Measurements from ENCODE around the gene SNAI1. TPM values are rescaled to one million over a fixed set of nuclear protein-coding genes. Genes with fewer than 3 reads are reported as not detected.

The SNAI1 gene
- total and polyA plus RNA-seq, 2 donors (not counting 3 experiments of a cell fraction or from before 2014, with no cell fraction given), result 10.8 to 13.4 TPM

GRCh38 chr20:50001784-50002311 is 19.1 kb downstream of the SNAI1 start:
- ChIA-PET POLR2A (interaction anchor here (1.0 kb wide), 1 partner anchor 11 kb away, joined by 3 read pairs; no protein-coding TSS in a partner anchor), CTCF (interaction anchor here (0.7 to 3.2 kb wide), 4 partner anchors 11 to 70 kb away, joined by 3 to 10 read pairs (median 9); no protein-coding TSS in a partner anchor)
- H3K36me3 ChIP-seq (ENCODE audit: control insufficient read depth in 2 of 2, extremely low read depth in 1 of 2, insufficient read depth in 2 of 2, low read length in 2 of 2), result no peaks in the 10 kb centered on the region
- no peak overlapping the region for H3K4me3 ChIP-seq (replicated peaks in 1 of 3; ENCODE audit: insufficient read depth in 1 of 3, low read depth in 1 of 3, low read length in 3 of 3)
- no peak overlapping the region for H3K9ac ChIP-seq (replicated peaks; ENCODE audit: extremely low read depth, insufficient read depth, low read length)
- no peaks in the 10 kb centered on the region for H3K9me1 ChIP-seq (replicated peaks; ENCODE audit: control insufficient read depth, extremely low read depth, insufficient read depth, low read length)
- H3K4me2 ChIP-seq (ENCODE audit: insufficient read depth, low read length), result no peak overlapping the region
- no peaks in the 10 kb centered on the region for H3K4me1 ChIP-seq (ENCODE audit: control insufficient read depth, extremely low read depth, insufficient read depth, low read length)
- BruUV-seq (replicated peaks), result no TSS peak
- no peaks in the 10 kb centered on the region for H3K9me3 ChIP-seq (replicated peaks; ENCODE audit: control insufficient read depth, insufficient read depth, low read length)
- H3K79me2 ChIP-seq (ENCODE audit: control insufficient read depth, insufficient read depth, low read length), result no peaks in the 10 kb centered on the region
- FAIRE-seq (no peak), DNase-seq (ENCODE audit: low read depth, low spot score) (no peak)
- no peak overlapping the region for H3K27ac ChIP-seq (ENCODE audit: insufficient read depth, low read depth, low read length)
- H3K27me3 ChIP-seq (ENCODE audit: control insufficient read depth in 2 of 2, insufficient read depth in 2 of 2, low read length in 2 of 2), result no peaks in the 10 kb centered on the region
- dilution Hi-C loops (cut with MboI; ENCODE audit: extremely low pct_ligation_motif_present, low sequenced_read_pairs), result no loop called here
- no peak for TF ChIP-seq EZH2 (IDR thresholded peaks at IDR 0.05; ENCODE audit: borderline replicate concordance, low read depth, low read length, severe bottlenecking)
- no peak overlapping the region for H2AFZ ChIP-seq (ENCODE audit: low read depth, low read length)
- intact Hi-C loops (cut with micrococcal nuclease), result no loop called here
- H4K20me1 ChIP-seq (replicated peaks; ENCODE audit: control insufficient read depth, extremely low read depth, insufficient read depth, low read length), result no peaks in the 10 kb centered on the region

- Histone ChIP-seq H3K27ac (ENCODE audit: insufficient read depth, low read depth, low read length) (no peak overlapping the region), H3K9ac (replicated peaks; ENCODE audit: extremely low read depth, insufficient read depth, low read length) (no peak overlapping the region), H3K4me1 (ENCODE audit: control insufficient read depth, extremely low read depth, insufficient read depth, low read length) (no peaks in the 10 kb centered on the region), H3K36me3 (ENCODE audit: control insufficient read depth in 2 of 2, extremely low read depth in 1 of 2, insufficient read depth in 2 of 2, low read length in 2 of 2) (no peaks in the 10 kb centered on the region), H3K9me1 (replicated peaks; ENCODE audit: control insufficient read depth, extremely low read depth, insufficient read depth, low read length) (no peaks in the 10 kb centered on the region), H2AFZ (ENCODE audit: low read depth, low read length) (no peak overlapping the region), H3K79me2 (ENCODE audit: control insufficient read depth, insufficient read depth, low read length) (no peaks in the 10 kb centered on the region), H3K9me3 (replicated peaks; ENCODE audit: control insufficient read depth, insufficient read depth, low read length) (no peaks in the 10 kb centered on the region), H4K20me1 (replicated peaks; ENCODE audit: control insufficient read depth, extremely low read depth, insufficient read depth, low read length) (no peaks in the 10 kb centered on the region), H3K4me2 (ENCODE audit: insufficient read depth, low read length) (no peak overlapping the region), H3K4me3 (replicated peaks in 1 of 3; ENCODE audit: insufficient read depth in 1 of 3, low read depth in 1 of 3, low read length in 3 of 3) (no peak overlapping the region), H3K27me3 (ENCODE audit: control insufficient read depth in 2 of 2, insufficient read depth in 2 of 2, low read length in 2 of 2) (no peaks in the 10 kb centered on the region)
- no TSS peak for BruUV-seq (replicated peaks)
- DNase-seq (ENCODE audit: low read depth, low spot score) (no peak), FAIRE-seq (peak; percentile 38)
- CTCF ChIA-PET, result interaction anchor here (0.7 to 3.2 kb wide), 3 partner anchors 10 to 68 kb away, joined by 4 to 10 read pairs (median 9); no protein-coding TSS in a partner anchor
- POLR2A ChIA-PET, result interaction anchor here (0.7 kb wide), 1 partner anchor 82 kb away, joined by 4 read pairs; no protein-coding TSS in a partner anchor
- intact Hi-C loops (cut with micrococcal nuclease) (no loop called here), dilution Hi-C loops (cut with MboI; ENCODE audit: extremely low pct_ligation_motif_present, low sequenced_read_pairs) (no loop called here)
- TF ChIP-seq FOS (IDR thresholded peaks at IDR 0.05; ENCODE audit: borderline replicate concordance, insufficient read depth, low read length), result no peak
- peak; percentile 41 for TF ChIP-seq JUN (IDR thresholded peaks at IDR 0.05; ENCODE audit: borderline replicate concordance, insufficient read depth, insufficient read length, low read depth)
These were observed 20.5 kb downstream of the SNAI1 start for GRCh38 chr20:50003253-50003656.
